H9 (cell line): ENCODE measurements around the gene RARS1. TPM values are rescaled to one million over a fixed set of nuclear protein-coding genes. Genes with fewer than 3 reads are reported as not detected.

Source experiments
- DNase-seq: peaks from one replicate; pipeline ENCODE4 v3.0.0-alpha.2; 2017
- H2AFZ ChIP-seq: one replicate; pipeline ENCODE4 v1.6.1; 2013; ENCODE audit warnings: mild to moderate bottlenecking, low read length, control low read depth, moderate library complexity
- H2AK5ac ChIP-seq: 2 replicates; pipeline ENCODE4 v1.6.1; 2013; ENCODE audit warnings: low read length, control low read depth, mixed read lengths; ENCODE audit not compliant: insufficient read length
- H2BK120ac ChIP-seq: one replicate; pipeline ENCODE4 v1.6.1; 2013; ENCODE audit warnings: low read depth, mild to moderate bottlenecking, low read length, control low read depth, inconsistent platforms; ENCODE audit not compliant: poor library complexity, severe bottlenecking
- H2BK12ac ChIP-seq: 2 replicates; pipeline ENCODE4 v1.6.1; 2013; ENCODE audit warnings: low read length, control low read depth, mixed read lengths, low read depth; ENCODE audit not compliant: insufficient read length
- H2BK15ac ChIP-seq: 2 replicates; pipeline ENCODE4 v1.6.1; 2013; ENCODE audit warnings: low read depth, low read length, control low read depth
- H2BK20ac ChIP-seq: one replicate; pipeline ENCODE4 v1.6.1; 2013; ENCODE audit warnings: low read depth, mild to moderate bottlenecking, low read length, control low read depth, inconsistent platforms; ENCODE audit not compliant: poor library complexity, severe bottlenecking
- H2BK5ac ChIP-seq: 2 replicates; pipeline ENCODE4 v1.6.1; 2013; ENCODE audit warnings: low read length, control low read depth, mixed read lengths; ENCODE audit not compliant: insufficient read length
- H3K14ac ChIP-seq: 2 replicates; pipeline ENCODE4 v1.6.1; 2013; ENCODE audit warnings: low read length, control low read depth; ENCODE audit not compliant: insufficient read depth
- H3K18ac ChIP-seq: 2 replicates; pipeline ENCODE4 v1.6.1; 2013; ENCODE audit warnings: low read depth, mild to moderate bottlenecking, mixed read lengths, low read length, control low read depth; ENCODE audit not compliant: insufficient read length
- H3K23ac ChIP-seq: 2 replicates; pipeline ENCODE4 v1.6.1; 2013; ENCODE audit warnings: low read length, control low read depth, mixed read lengths, low read depth; ENCODE audit not compliant: insufficient read length
- H3K23me2 ChIP-seq: 2 replicates; pipeline ENCODE4 v1.6.1; 2013; ENCODE audit warnings: low read depth, mild to moderate bottlenecking, mixed read lengths, low read length, control low read depth; ENCODE audit not compliant: insufficient read length, poor library complexity, severe bottlenecking
- H3K27ac ChIP-seq: 2 replicates; pipeline ENCODE4 v1.5.1; 2013; ENCODE audit warnings: low read length, control low read depth, mixed read lengths, low read depth; ENCODE audit not compliant: insufficient read length
- H3K27me3 ChIP-seq: 2 replicates; pipeline ENCODE4 v1.6.1; 2013; ENCODE audit warnings: low read length, control low read depth, inconsistent platforms; ENCODE audit not compliant: insufficient read depth
- H3K4ac ChIP-seq: 2 replicates; pipeline ENCODE4 v1.6.1; 2013; ENCODE audit warnings: low read depth, mild to moderate bottlenecking, control low read depth, inconsistent platforms, low read length, moderate library complexity
- H3K4me1 ChIP-seq: 2 replicates; pipeline ENCODE4 v1.6.1; 2013; ENCODE audit warnings: low read length, control low read depth, inconsistent platforms; ENCODE audit not compliant: insufficient read depth
- H3K4me2 ChIP-seq: 2 replicates; pipeline ENCODE4 v1.6.1; 2013; ENCODE audit warnings: low read length, control low read depth, mixed read lengths; ENCODE audit not compliant: insufficient read length, insufficient read depth
- H3K56ac ChIP-seq: 2 replicates; pipeline ENCODE4 v1.6.1; 2013; ENCODE audit warnings: low read depth, mild to moderate bottlenecking, mixed read lengths, low read length, control low read depth; ENCODE audit not compliant: insufficient read length
- H3K79me1 ChIP-seq: 2 replicates; pipeline ENCODE4 v1.6.1; 2013; ENCODE audit warnings: low read depth, mild to moderate bottlenecking, moderate library complexity, low read length, control low read depth, inconsistent platforms; ENCODE audit not compliant: insufficient read depth, poor library complexity, severe bottlenecking
- H3K79me2 ChIP-seq: 2 replicates; pipeline ENCODE4 v1.6.1; 2013; ENCODE audit warnings: low read length, control low read depth, inconsistent platforms; ENCODE audit not compliant: insufficient read depth
- H3K9ac ChIP-seq: 2 replicates; pipeline ENCODE4 v1.6.1; 2013; ENCODE audit warnings: low read length, control low read depth, mixed read lengths; ENCODE audit not compliant: insufficient read length; ENCODE audit errors: extremely low read depth
- H3K9me3 ChIP-seq: one replicate; pipeline ENCODE4 v1.6.1; 2013; ENCODE audit warnings: low read depth, low read length, inconsistent platforms; ENCODE audit not compliant: control insufficient read depth
- H3T11ph ChIP-seq: one replicate; pipeline ENCODE4 v1.6.1; 2013; ENCODE audit warnings: mild to moderate bottlenecking, low read length, control low read depth, inconsistent platforms
- H4K20me1 ChIP-seq: one replicate; pipeline ENCODE4 v1.6.1; 2013; ENCODE audit not compliant: control insufficient read depth, insufficient read length, insufficient read depth
- H4K5ac ChIP-seq: 2 replicates; pipeline ENCODE4 v1.6.1; 2013; ENCODE audit warnings: low read depth, mild to moderate bottlenecking, mixed read lengths, low read length, control low read depth; ENCODE audit not compliant: insufficient read length
- H4K8ac ChIP-seq: replicated peaks from 2 replicates; pipeline ENCODE4 v1.6.1; 2013; ENCODE audit warnings: low read length, control low read depth, mixed read lengths, low read depth; ENCODE audit not compliant: insufficient read length
- H4K91ac ChIP-seq: 2 replicates; pipeline ENCODE4 v1.6.1; 2013; ENCODE audit warnings: low read depth, mild to moderate bottlenecking, moderate library complexity, mixed read lengths, low read length, control low read depth; ENCODE audit not compliant: insufficient read length
- H3K27ac Mint-ChIP-seq, 3 experiments: 2 replicates in 2 of 3; 3 replicates in 1 of 3; pipeline ENCODE4 v1.8.0; 2020 to 2021; ENCODE audit warnings: mixed read lengths in 3 of 3, mild to moderate bottlenecking in 1 of 3, moderate library complexity in 1 of 3
- H3K27me3 Mint-ChIP-seq: 2 replicates; pipeline ENCODE4 v1.8.0; 2021; ENCODE audit warnings: low read depth, mild to moderate bottlenecking, moderate library complexity, mixed read lengths
- H3K36me3 Mint-ChIP-seq, 3 experiments: 2 replicates in 2 of 3; 3 replicates in 1 of 3; pipeline ENCODE4 v1.8.0; 2020 to 2021; ENCODE audit warnings: low read depth in 3 of 3, mixed read lengths in 3 of 3; ENCODE audit not compliant: insufficient read depth in 1 of 3
- H3K4me1 Mint-ChIP-seq, 2 experiments: 2 replicates each; pipeline ENCODE4 v1.8.0; 2020; ENCODE audit warnings: mixed read lengths in 2 of 2
- H3K4me3 Mint-ChIP-seq, 2 experiments: 2 replicates in 1 of 2; 3 replicates in 1 of 2; pipeline ENCODE4 v1.8.0; 2020 to 2021; ENCODE audit warnings: mild to moderate bottlenecking in 2 of 2, mixed read lengths in 2 of 2, moderate library complexity in 1 of 2
- H3K9me3 Mint-ChIP-seq, 2 experiments: 2 replicates in 1 of 2; 3 replicates in 1 of 2; pipeline ENCODE4 v1.8.0; 2020; ENCODE audit warnings: mild to moderate bottlenecking in 2 of 2, mixed read lengths in 2 of 2, moderate library complexity in 1 of 2
- WGBS: extraction: QIAGEN DNeasy Blood & Tissue Kit; methylation state at CpG from one replicate; pipeline ENCODE4 v1.1.7; 2013; ENCODE audit warnings: missing lambda C conversion rate, low lambda C conversion rate, mixed read lengths; ENCODE audit not compliant: insufficient read length; ENCODE audit errors: extremely low coverage; 5-methylcytosine and 5-hydroxymethylcytosine counted together
- total RNA-seq: library from RNA; stranded (reverse); gene quantifications from 2 replicates; pipeline ENCODE4 v1.2.1, GENCODE V29; 2021
- TF ChIP-seq, protein P1 (sequence below): fragments of 200-600 bp; sonication (generic); conservative IDR thresholded peaks from 3 replicates; pipeline ENCODE4 v1.8.0; 2021; ENCODE audit warnings: antibody characterized with exemption, mild to moderate bottlenecking

Gene RARS1
- total RNA-seq, 1 experiment from 2014 or later, result 108 TPM

DNA sequence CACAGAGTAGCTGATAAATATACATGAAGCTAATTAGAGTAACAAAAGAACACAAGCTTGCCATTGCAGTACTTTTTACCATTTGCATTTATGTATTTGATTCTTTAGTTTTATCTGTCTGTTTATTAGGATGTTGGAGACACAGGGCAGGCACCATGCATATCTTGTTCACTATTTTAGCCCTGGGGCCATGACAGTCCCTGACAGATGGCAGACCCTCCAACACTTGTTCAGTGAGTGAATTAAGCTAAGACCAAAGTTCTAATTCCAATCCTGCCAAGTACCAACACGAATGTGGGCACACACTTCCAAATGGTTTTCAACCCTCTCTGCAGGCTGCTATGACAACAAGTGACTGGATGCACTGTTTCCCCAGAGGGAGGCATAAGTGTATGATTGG lies 12.0 kb upstream of the RARS1 start:
- peaks cover 4 to 12% (median 7%) of the 10 kb centered on the region in 3 experiments; a peak in 5 of 7 replicates for H3K36me3 Mint-ChIP-seq
- Histone ChIP-seq H2BK15ac (no peak overlapping the region), H4K5ac (no peak overlapping the region), H3K27me3 (no peaks in the 10 kb centered on the region), H2BK20ac (no peak overlapping the region), H3T11ph (no peak overlapping the region), H3K18ac (no peak overlapping the region), H3K56ac (no peak overlapping the region), H3K27ac (no peak overlapping the region), H2BK5ac (no peak overlapping the region), H3K23ac (no peak overlapping the region), H2AK5ac (no peak overlapping the region), H3K9me3 (no peaks in the 10 kb centered on the region), H3K79me1 (no peaks in the 10 kb centered on the region), H3K9ac (no peak overlapping the region), H3K4me2 (no peak overlapping the region), H4K8ac (no peak overlapping the region), H2BK12ac (no peak overlapping the region), H3K4ac (no peak overlapping the region), H3K14ac (no peak overlapping the region), H3K23me2 (no peaks in the 10 kb centered on the region), H3K79me2 (no peaks in the 10 kb centered on the region), H4K20me1 (no peaks in the 10 kb centered on the region), H2AFZ (no peak overlapping the region), H2BK120ac (no peak overlapping the region), H4K91ac (no peak overlapping the region), H3K4me1 (no peaks in the 10 kb centered on the region)
- no CpG with 5 or more reads among the region's 1 CpG for WGBS
- peak overlapping the region in 1 of 3 experiments; percentile 59; a peak in 1 of 7 replicates for H3K27ac Mint-ChIP-seq
- no peak for DNase-seq
- H3K27me3 Mint-ChIP-seq, result peaks cover 2% of the 10 kb centered on the region
- H3K9me3 Mint-ChIP-seq, result no peaks in the 10 kb centered on the region
- TF ChIP-seq, protein P1, sequence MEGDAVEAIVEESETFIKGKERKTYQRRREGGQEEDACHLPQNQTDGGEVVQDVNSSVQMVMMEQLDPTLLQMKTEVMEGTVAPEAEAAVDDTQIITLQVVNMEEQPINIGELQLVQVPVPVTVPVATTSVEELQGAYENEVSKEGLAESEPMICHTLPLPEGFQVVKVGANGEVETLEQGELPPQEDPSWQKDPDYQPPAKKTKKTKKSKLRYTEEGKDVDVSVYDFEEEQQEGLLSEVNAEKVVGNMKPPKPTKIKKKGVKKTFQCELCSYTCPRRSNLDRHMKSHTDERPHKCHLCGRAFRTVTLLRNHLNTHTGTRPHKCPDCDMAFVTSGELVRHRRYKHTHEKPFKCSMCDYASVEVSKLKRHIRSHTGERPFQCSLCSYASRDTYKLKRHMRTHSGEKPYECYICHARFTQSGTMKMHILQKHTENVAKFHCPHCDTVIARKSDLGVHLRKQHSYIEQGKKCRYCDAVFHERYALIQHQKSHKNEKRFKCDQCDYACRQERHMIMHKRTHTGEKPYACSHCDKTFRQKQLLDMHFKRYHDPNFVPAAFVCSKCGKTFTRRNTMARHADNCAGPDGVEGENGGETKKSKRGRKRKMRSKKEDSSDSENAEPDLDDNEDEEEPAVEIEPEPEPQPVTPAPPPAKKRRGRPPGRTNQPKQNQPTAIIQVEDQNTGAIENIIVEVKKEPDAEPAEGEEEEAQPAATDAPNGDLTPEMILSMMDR, result no peak
- H3K4me1 Mint-ChIP-seq, result peaks cover 0 to 5% of the 10 kb centered on the region in 2 experiments; a peak in 2 of 4 replicates
- H3K4me3 Mint-ChIP-seq, result no peak overlapping the region
